Panc1 (cell line): ENCODE data around the gene GABRG3. TPM values are rescaled to one million over a fixed set of nuclear protein-coding genes. Genes with fewer than 3 reads are reported as not detected.

ENCODE experiments used
- ATAC-seq: fragments of 200-7000 bp; cut with Tn5 transposase; 2 replicates; pipeline ENCODE4 v1.9.1; 2020; ENCODE audit warnings: mild to moderate bottlenecking, moderate library complexity
- BruUV-seq: library from RNA; stranded (reverse); fragments of 400-500 nt; replicated peaks from 2 replicates; lab custom pipeline; 2021; lab: Mats Ljungman, UMichigan
- CTCF ChIA-PET: fragments of 300-600 bp; sonication (Branson Sonifier 250); formaldehyde crosslinking; loops from one replicate; lab custom pipeline; 2022; ENCODE audit warnings: antibody characterized with exemption; lab: Charles Lee
- POLR2A ChIA-PET: fragments of 300-600 bp; sonication (Branson Sonifier 250); formaldehyde crosslinking; loops from one replicate; lab custom pipeline; 2022; ENCODE audit warnings: antibody characterized with exemption; lab: Charles Lee
- DNase-seq: peaks from one replicate; pipeline ENCODE4 v3.0.0-alpha.2; 2010; ENCODE audit warnings: low read depth, low spot score
- H3K27ac ChIP-seq: 2 replicates; pipeline ENCODE4 v1.5.1; 2011; ENCODE audit warnings: mild to moderate bottlenecking, low read length, inconsistent platforms
- H3K27me3 ChIP-seq: fragments of 200-500 bp; sonication (Bioruptor generic); 2 replicates; pipeline ENCODE4 v1.6.0; 2014; ENCODE audit warnings: low read length, inconsistent platforms; ENCODE audit not compliant: control insufficient read depth, insufficient read depth
- H3K36me3 ChIP-seq: fragments of 200-500 bp; sonication (Bioruptor generic); 2 replicates; pipeline ENCODE4 v1.5.1; 2014; ENCODE audit warnings: inconsistent platforms, mild to moderate bottlenecking, low read length, moderate library complexity; ENCODE audit not compliant: control insufficient read depth, insufficient read depth
- H3K4me1 ChIP-seq: 2 replicates; pipeline ENCODE4 v1.5.1; 2011; ENCODE audit warnings: inconsistent platforms, mild to moderate bottlenecking, low read length, moderate library complexity; ENCODE audit not compliant: control insufficient read depth, insufficient read depth
- H3K4me3 ChIP-seq, 2 experiments: 2 replicates each; pipeline ENCODE4 v1.5.1; 2011 to 2012; ENCODE audit warnings: low read depth in 2 of 2, low read length in 2 of 2, mild to moderate bottlenecking in 2 of 2, inconsistent platforms in 1 of 2, moderate library complexity in 1 of 2
- H3K9me3 ChIP-seq: fragments of 200-500 bp; sonication (Bioruptor generic); 2 replicates; pipeline ENCODE4 v1.5.1; 2014; ENCODE audit warnings: low read depth, mild to moderate bottlenecking, inconsistent platforms, low read length, moderate library complexity; ENCODE audit not compliant: control insufficient read depth, insufficient read depth
- CTCF ChIP-seq: fragments of 450-650 bp; IDR thresholded peaks from 2 replicates; pipeline ENCODE4 v1.5.1; 2017; ENCODE audit warnings: mild to moderate bottlenecking
- POLR2AphosphoS5 ChIP-seq: IDR thresholded peaks from 2 replicates; pipeline ENCODE4 v1.6.1; 2012; ENCODE audit warnings: mild to moderate bottlenecking, low read depth, low read length, moderate library complexity
- SIN3A ChIP-seq: IDR thresholded peaks from 2 replicates; pipeline ENCODE4 v1.6.1; 2012; ENCODE audit warnings: low read depth, mild to moderate bottlenecking, low read length, moderate library complexity, borderline replicate concordance; ENCODE audit not compliant: insufficient read depth
- TCF7L2 ChIP-seq: IDR thresholded peaks from 2 replicates; pipeline ENCODE4 v1.6.1; 2011; ENCODE audit warnings: mild to moderate bottlenecking, low read depth, low read length, inconsistent platforms
- in situ Hi-C: cut with HindIII; loops from 2 replicates; pipeline ENCODE4 v1.10.0; 2016; ENCODE audit warnings: low sequenced_read_pairs, low pct_unique_long_range_greater_than_20kb
- intact Hi-C: fragments of 100-400 bp; cut with micrococcal nuclease; formaldehyde crosslinking; loops from one replicate; pipeline ENCODE4 v1.10.0; 2022; ENCODE audit not compliant: unreplicated experiment
- total RNA-seq: library from RNA; stranded (reverse); gene quantifications from one replicate; pipeline ENCODE4 v1.2.1, GENCODE V29; 2021; ENCODE audit not compliant: unreplicated experiment
- TF ChIP-seq, protein P1 (sequence below), 2 experiments: IDR thresholded peaks; 2 replicates each; pipeline ENCODE4 v1.6.1; 2011 to 2012; ENCODE audit warnings: low read depth in 2 of 2, control low read depth in 1 of 2, low read length in 1 of 2, mild to moderate bottlenecking in 1 of 2, moderate library complexity in 1 of 2; ENCODE audit not compliant: insufficient read depth in 1 of 2

The GABRG3 gene
- total RNA-seq, 1 experiment from 2014 or later: not detected

- POLR2A ChIA-PET: no interaction called here
Measured at GRCh38 chr15:27418726-27419125, 447.7 kb downstream of the GABRG3 start.

DNA sequence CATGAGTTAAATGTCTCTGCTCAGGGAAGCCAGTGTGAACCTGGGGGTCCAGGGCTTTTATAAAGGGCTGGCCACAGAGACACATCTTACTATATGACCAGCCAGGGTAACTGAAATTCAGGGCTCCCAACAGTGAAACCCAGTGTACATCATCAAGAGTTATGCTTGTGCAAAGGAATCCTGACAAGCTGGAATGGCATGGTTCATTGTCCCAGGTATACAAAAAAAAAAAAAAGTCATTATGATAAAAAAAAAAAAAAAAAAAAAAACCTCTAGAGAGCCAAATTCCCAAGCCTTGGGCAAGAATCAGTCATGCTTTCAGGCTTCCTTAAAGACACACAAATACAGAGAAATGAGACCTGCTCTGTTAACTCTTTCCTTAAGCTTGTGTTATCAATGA is 452.0 kb downstream of the GABRG3 start:
- in situ Hi-C loops: no loop called here
- H3K27ac ChIP-seq: no peak overlapping the region
- no peaks in the 10 kb centered on the region for H3K27me3 ChIP-seq
- H3K36me3 ChIP-seq: no peaks in the 10 kb centered on the region
- TF ChIP-seq, protein P1, sequence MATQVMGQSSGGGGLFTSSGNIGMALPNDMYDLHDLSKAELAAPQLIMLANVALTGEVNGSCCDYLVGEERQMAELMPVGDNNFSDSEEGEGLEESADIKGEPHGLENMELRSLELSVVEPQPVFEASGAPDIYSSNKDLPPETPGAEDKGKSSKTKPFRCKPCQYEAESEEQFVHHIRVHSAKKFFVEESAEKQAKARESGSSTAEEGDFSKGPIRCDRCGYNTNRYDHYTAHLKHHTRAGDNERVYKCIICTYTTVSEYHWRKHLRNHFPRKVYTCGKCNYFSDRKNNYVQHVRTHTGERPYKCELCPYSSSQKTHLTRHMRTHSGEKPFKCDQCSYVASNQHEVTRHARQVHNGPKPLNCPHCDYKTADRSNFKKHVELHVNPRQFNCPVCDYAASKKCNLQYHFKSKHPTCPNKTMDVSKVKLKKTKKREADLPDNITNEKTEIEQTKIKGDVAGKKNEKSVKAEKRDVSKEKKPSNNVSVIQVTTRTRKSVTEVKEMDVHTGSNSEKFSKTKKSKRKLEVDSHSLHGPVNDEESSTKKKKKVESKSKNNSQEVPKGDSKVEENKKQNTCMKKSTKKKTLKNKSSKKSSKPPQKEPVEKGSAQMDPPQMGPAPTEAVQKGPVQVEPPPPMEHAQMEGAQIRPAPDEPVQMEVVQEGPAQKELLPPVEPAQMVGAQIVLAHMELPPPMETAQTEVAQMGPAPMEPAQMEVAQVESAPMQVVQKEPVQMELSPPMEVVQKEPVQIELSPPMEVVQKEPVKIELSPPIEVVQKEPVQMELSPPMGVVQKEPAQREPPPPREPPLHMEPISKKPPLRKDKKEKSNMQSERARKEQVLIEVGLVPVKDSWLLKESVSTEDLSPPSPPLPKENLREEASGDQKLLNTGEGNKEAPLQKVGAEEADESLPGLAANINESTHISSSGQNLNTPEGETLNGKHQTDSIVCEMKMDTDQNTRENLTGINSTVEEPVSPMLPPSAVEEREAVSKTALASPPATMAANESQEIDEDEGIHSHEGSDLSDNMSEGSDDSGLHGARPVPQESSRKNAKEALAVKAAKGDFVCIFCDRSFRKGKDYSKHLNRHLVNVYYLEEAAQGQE (IDR thresholded peaks at IDR 0.05; ENCODE audit: insufficient read depth in 1 of 2, low read depth in 2 of 2, low read length in 1 of 2): no peak
- TF ChIP-seq CTCF (no peak), POLR2AphosphoS5 (no peak), TCF7L2 (no peak), SIN3A (no peak)
- H3K4me1 ChIP-seq: no peaks in the 10 kb centered on the region
- H3K4me3 ChIP-seq: no peak overlapping the region
- BruUV-seq: no TSS peak
- DNase-seq: no peak
- POLR2A ChIA-PET: no interaction called here
- ATAC-seq: no peak
- intact Hi-C loops: no loop called here
- CTCF ChIA-PET: no interaction called here
- no peaks in the 10 kb centered on the region for H3K9me3 ChIP-seq

More at GRCh38 chr15:27418726-27419125, 447.7 kb downstream of the GABRG3 start:
- CTCF ChIA-PET: no interaction called here
- TF ChIP-seq, protein P1 (IDR thresholded peaks at IDR 0.05; ENCODE audit: insufficient read depth in 1 of 2, low read depth in 2 of 2, low read length in 1 of 2): no peak
- TF ChIP-seq TCF7L2 (no peak), SIN3A (no peak), CTCF (no peak), POLR2AphosphoS5 (no peak)
- in situ Hi-C loops: no loop called here
- no peak for ATAC-seq
- H3K27me3 ChIP-seq: no peaks in the 10 kb centered on the region
- intact Hi-C loops: no loop called here
- H3K9me3 ChIP-seq: no peaks in the 10 kb centered on the region
- H3K4me3 ChIP-seq: no peak overlapping the region
- no peaks in the 10 kb centered on the region for H3K4me1 ChIP-seq
- H3K27ac ChIP-seq: no peak overlapping the region
- no peak for DNase-seq
- H3K36me3 ChIP-seq: no peaks in the 10 kb centered on the region
- no TSS peak for BruUV-seq
